Astrocyte (in vitro differentiated cells and primary cell): ENCODE data around the gene OR4F17. TPM values are rescaled to one million over a fixed set of nuclear protein-coding genes. Genes with fewer than 3 reads are reported as not detected.
"Not testable (repeated sequence)": the region's sequence is repeated elsewhere in the genome, so short reads cannot be mapped to it uniquely, and the experiment has no call there.

Experiments used
- DNase-seq: peaks from one replicate; pipeline ENCODE4 v3.0.0-alpha.2; 2010; ENCODE audit warnings: low read depth
- FAIRE-seq: peaks from 2 replicates; lab custom pipeline; 2011; peaks lifted over from hg19 to GRCh38; lab: Jason Lieb, UNC
- H2AFZ ChIP-seq: 2 replicates; pipeline ENCODE4 v1.6.0; 2012; ENCODE audit warnings: low read depth, low read length, inconsistent platforms
- H3K27ac ChIP-seq: 2 replicates; pipeline ENCODE4 v1.5.1; 2011; ENCODE audit warnings: low read depth, low read length, inconsistent platforms
- H3K27me3 ChIP-seq: 2 replicates; pipeline ENCODE4 v1.6.0; 2011; ENCODE audit warnings: low read length, inconsistent platforms; ENCODE audit not compliant: insufficient read depth
- H3K36me3 ChIP-seq: 2 replicates; pipeline ENCODE4 v1.5.1; 2011; ENCODE audit warnings: low read length, inconsistent platforms; ENCODE audit not compliant: insufficient read depth
- H3K4me1 ChIP-seq: 2 replicates; pipeline ENCODE4 v1.5.1; 2011; ENCODE audit warnings: low read length, inconsistent platforms; ENCODE audit not compliant: insufficient read depth
- H3K4me2 ChIP-seq: 2 replicates; pipeline ENCODE4 v1.6.0; 2012; ENCODE audit warnings: low read length, inconsistent platforms
- H3K4me3 ChIP-seq: 2 replicates; pipeline ENCODE4 v1.5.1; 2011; ENCODE audit warnings: low read depth, mild to moderate bottlenecking, low read length, inconsistent platforms; ENCODE audit not compliant: insufficient read depth
- H3K79me2 ChIP-seq: 2 replicates; pipeline ENCODE4 v1.6.0; 2012; ENCODE audit warnings: mild to moderate bottlenecking, low read length, inconsistent platforms; ENCODE audit not compliant: insufficient read depth
- H3K9ac ChIP-seq: 2 replicates; pipeline ENCODE4 v1.6.0; 2012; ENCODE audit warnings: mild to moderate bottlenecking, low read length, inconsistent platforms
- H3K9me3 ChIP-seq: 2 replicates; pipeline ENCODE4 v1.5.1; 2012; ENCODE audit warnings: low read depth, mild to moderate bottlenecking, low read length, inconsistent platforms; ENCODE audit not compliant: insufficient read depth
- H4K20me1 ChIP-seq: 2 replicates; pipeline ENCODE4 v1.6.0; 2012; ENCODE audit warnings: low read length, inconsistent platforms; ENCODE audit not compliant: insufficient read depth
- H3K27ac Mint-ChIP-seq: one replicate; pipeline ENCODE4 v1.8.0; 2021; ENCODE audit warnings: mild to moderate bottlenecking, mixed read lengths; ENCODE audit not compliant: unreplicated experiment
- H3K27me3 Mint-ChIP-seq: one replicate; pipeline ENCODE4 v1.8.0; 2021; ENCODE audit warnings: low read depth, mixed read lengths; ENCODE audit not compliant: unreplicated experiment
- H3K36me3 Mint-ChIP-seq: one replicate; pipeline ENCODE4 v1.8.0; 2021; ENCODE audit warnings: low read depth, mixed read lengths; ENCODE audit not compliant: unreplicated experiment
- H3K4me1 Mint-ChIP-seq: one replicate; pipeline ENCODE4 v1.8.0; 2021; ENCODE audit warnings: low read depth, mixed read lengths; ENCODE audit not compliant: unreplicated experiment
- H3K4me3 Mint-ChIP-seq: one replicate; pipeline ENCODE4 v1.8.0; 2021; ENCODE audit warnings: mild to moderate bottlenecking, moderate library complexity, mixed read lengths; ENCODE audit not compliant: unreplicated experiment
- H3K9me3 Mint-ChIP-seq: one replicate; pipeline ENCODE4 v1.8.0; 2021; ENCODE audit warnings: mild to moderate bottlenecking, mixed read lengths; ENCODE audit not compliant: unreplicated experiment
- total RNA-seq: library from RNA; stranded (reverse); gene quantifications from 2 replicates; pipeline ENCODE4 v1.2.1, GENCODE V29; 2021

The OR4F17 gene
- total RNA-seq, 1 donor from 2014 or later = not detected

- not testable (repeated sequence) for H3K27ac ChIP-seq, H3K4me3 ChIP-seq, H3K9me3 ChIP-seq, H3K27me3 ChIP-seq, H3K9ac ChIP-seq, H3K79me2 ChIP-seq, H3K4me1 ChIP-seq, H3K4me2 ChIP-seq, H2AFZ ChIP-seq, DNase-seq, FAIRE-seq, H3K4me1 Mint-ChIP-seq, H4K20me1 ChIP-seq, H3K4me3 Mint-ChIP-seq, H3K9me3 Mint-ChIP-seq, H3K36me3 Mint-ChIP-seq, H3K27me3 Mint-ChIP-seq, H3K36me3 ChIP-seq, H3K27ac Mint-ChIP-seq
These were observed 9.3 kb upstream of the OR4F17 start for GRCh38 chr19:97647-98046.

GRCh38 chr19:120443-121140 lies 13.7 kb downstream of the OR4F17 start:
- not testable (repeated sequence) for H3K27ac ChIP-seq, H2AFZ ChIP-seq, H3K4me3 Mint-ChIP-seq, H3K27me3 ChIP-seq, H3K9me3 ChIP-seq, H3K36me3 ChIP-seq, H3K27ac Mint-ChIP-seq, H3K4me3 ChIP-seq, H3K4me1 ChIP-seq, H3K27me3 Mint-ChIP-seq, H4K20me1 ChIP-seq, H3K9me3 Mint-ChIP-seq, H3K4me1 Mint-ChIP-seq, H3K9ac ChIP-seq, H3K36me3 Mint-ChIP-seq, H3K79me2 ChIP-seq, FAIRE-seq, DNase-seq, H3K4me2 ChIP-seq

Other genes with a start within 250 kb of the OR4F17 start
- 2.9 and 3.7 TPM in 2 replicates for gene PLPP2, start 184.3 kb downstream of the OR4F17 start, total RNA-seq
- gene MIER2, start 237.7 kb downstream of the OR4F17 start, total RNA-seq = 43.5 and 55.8 TPM in 2 replicates